Activated CD8-positive, alpha-beta memory T cell treated with anti-CD3 and anti-CD28 coated beads for 4 hours (primary cell): ENCODE measurements around the gene LILRB5.
A peak's percentile ranks its signal among the peaks of the same experiment; 100 is the strongest.
"Not testable (repeated sequence)": the region's sequence is repeated elsewhere in the genome, so short reads cannot be mapped to it uniquely, and the experiment has no call there.

Source experiments
- DNase-seq, 2 donors: peaks; one replicate each; pipeline ENCODE4 v3.0.0-alpha.2; 2020; ENCODE audit warnings: low read depth in 2 of 2

Gene LILRB5

DNA sequence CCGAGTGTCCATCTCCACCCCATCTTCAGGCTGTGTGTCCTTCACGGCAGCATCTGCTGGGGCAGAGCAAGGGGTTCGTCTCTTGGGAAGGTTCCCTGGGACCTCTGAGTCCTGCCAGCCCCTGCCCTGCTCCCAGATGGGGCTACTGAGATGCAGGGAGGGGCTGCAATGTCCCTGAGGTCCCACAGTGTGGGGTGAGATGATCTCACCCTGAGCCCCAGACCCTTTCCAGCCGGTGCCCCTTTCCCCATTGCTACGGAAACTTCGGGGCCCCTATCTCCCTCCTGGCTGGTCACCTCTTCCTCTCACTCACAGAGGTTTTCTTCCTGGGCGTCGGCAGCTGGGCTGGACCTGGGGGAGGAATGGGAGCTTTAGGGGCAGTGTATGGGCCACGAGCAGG is 18.9 kb upstream of the LILRB5 start:
- no peak for DNase-seq

DNA sequence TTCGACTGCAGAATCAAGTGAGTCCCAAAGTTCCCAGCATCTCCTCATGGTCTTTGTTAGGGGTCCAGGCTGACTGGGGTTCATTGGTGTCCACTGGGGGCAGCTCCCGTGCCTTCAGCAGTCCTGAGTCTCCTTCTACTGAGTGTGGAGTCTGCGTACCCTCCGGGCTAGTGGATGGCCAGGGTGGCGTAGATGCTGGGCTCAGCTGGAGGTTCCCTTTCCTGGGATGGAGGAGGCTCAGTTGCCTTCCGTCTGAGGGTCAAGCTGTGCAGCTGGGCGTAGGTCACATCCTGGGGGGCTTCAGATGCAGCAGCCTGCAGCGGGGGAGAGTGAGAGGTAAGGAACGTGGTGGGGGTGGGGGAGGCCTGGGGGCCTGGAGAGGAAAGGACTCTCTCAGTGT is 17.4 kb upstream of the LILRB5 start:
- DNase-seq: not testable (repeated sequence)

DNA sequence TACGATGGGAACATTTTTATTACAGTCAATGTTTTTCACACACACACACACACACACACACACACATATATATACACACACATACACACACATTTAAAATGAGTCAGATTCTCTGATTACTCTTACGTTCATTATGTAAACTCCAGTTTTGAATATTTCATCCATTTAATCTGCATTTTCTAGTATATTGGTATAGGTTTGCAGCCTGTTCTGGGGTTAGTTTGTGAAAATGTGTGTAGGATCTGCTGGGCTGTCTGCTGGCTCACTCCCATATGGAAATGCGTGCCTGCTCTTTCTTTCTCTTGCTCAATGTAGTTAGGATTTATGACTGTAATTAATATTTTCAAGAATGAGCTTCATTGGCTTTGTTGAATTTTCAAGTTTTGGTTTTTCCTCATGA is 16.7 kb upstream of the LILRB5 start:
- no peak for DNase-seq

DNA sequence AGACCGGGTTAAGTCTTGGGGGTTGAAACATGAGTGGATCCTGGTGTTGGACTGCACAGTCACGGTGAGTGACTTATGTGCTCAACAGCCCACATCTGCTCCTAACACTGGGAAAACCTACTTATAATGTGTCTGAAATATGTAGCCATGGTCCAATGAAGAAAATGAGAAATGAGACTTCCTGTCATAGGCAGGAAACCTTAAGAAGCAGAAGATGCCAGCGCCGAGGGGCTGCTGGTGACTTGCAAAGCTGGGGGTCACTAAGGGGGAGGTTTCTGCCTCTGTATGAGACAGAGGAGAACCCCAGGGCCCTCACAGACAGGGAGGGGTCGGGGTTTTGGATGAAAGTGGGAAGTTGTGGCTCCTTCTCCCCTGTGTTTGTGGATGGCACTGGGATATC is 15.1 kb upstream of the LILRB5 start:
- DNase-seq: not testable (repeated sequence)

DNA sequence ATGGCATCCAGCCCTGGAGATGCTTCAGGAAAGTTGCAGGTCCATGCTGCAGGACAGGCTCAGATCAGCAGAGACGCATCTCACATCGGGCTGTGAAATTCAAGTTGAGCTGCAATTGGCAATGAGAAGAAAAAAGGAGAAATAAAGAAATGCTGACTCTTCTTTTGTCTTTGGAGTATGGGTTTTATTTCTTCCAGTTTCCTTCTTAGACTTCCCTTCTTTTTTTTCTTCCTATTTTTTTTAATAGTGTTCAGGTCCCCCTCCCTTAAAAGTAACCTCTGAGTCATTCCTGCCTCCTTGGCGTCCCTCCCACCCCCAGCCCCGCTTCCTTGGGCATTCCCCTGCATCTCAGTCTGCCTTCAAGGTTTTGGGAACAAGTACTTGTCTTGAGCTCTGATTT is 14.5 kb upstream of the LILRB5 start:
- not testable (repeated sequence) for DNase-seq

DNA sequence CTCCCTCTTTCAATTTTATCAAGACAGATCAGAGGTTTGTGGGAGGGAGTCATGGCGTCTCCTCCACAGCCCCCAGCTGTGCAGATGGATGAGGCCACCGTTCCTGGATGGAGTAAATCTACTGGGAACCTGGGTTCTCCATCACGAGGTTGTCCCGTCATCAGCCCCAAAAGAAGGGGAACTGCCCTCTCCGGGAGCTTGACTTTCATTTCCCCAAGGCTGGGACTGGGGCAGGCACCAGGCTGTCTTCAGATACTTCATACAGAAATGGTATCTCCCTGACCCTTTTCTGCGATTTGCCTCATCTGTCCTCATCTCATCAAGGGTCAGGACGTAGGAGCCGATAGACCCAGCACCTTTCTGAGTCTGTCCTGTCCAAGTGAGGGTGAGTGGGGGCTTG is 14.0 kb upstream of the LILRB5 start:
- DNase-seq: no peak

DNA sequence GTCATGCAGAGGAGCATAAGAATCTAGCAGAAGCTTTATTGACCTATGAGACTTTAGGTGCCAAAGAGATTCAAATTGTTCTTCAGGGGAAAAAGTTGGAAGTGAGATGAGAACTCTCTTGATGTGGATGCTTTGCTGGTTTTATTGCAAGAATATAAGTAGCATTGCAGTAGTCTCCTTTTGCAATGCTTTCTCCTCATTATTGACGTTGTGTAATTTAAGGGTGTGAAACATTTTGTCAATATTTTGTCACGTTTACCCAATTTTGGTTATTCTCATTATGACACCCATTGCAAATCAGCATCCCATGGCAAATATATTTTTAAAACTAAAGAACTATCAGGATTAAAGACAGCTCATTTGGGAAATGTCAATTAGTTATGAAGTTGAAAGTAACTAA is 11.9 kb upstream of the LILRB5 start:
- no peak for DNase-seq

DNA sequence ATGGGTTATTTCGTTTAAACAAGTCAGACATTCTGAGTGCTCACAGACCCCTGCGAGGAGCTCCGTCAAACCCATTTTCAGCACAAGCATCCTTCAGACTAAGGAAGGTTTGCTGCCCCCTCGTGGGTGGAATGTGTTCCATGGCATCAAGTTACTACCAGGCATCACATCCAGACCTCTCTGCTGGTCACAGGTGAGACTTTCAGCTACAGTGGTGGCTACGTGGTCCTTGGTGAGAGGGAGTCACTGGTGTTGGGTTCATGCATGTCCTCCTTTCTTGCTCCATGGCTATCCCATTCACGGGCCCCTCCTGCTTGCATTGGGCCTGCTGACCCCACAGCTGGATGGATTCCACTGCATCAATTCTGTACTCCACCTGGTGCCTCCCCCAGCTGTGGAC is 9.1 kb upstream of the LILRB5 start:
- DNase-seq: peak; percentile 20 to 30

DNA sequence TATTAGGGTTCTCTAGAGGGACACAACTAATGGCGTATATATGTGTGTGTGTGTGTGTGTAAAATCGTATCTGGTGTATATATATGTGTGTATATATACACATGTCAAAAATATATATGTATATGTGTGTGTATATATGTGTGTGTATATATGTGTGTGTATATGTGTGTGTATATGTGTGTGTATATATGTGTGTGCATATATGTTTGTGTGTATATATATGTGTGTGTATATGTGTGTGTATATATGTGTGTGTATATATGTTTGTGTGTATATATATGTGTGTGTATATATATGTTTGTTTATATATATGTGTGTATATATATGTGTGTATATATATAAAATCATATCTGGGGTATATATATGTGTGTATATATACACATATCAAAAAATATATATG is 5.4 kb upstream of the LILRB5 start:
- DNase-seq: no peak

DNA sequence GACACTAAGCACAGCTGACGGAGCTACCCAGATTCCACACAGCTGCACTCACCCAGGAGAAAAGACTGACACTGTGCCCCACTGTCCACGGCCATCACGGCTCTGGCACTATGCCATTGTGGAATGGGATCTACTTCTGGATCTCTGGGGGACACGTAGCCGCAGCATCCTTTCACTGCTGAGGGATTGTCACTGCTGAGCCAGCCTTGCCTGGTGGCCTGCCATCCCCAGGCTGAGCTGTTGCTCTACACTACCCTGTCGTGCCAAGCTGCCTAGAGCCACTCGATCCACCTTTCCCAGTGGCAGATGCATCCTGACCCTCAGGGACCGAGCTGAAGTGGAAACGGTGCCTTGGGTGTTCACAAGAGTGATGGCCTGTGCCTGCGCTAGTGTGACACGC is 5.0 kb upstream of the LILRB5 start:
- no peak for DNase-seq

DNA sequence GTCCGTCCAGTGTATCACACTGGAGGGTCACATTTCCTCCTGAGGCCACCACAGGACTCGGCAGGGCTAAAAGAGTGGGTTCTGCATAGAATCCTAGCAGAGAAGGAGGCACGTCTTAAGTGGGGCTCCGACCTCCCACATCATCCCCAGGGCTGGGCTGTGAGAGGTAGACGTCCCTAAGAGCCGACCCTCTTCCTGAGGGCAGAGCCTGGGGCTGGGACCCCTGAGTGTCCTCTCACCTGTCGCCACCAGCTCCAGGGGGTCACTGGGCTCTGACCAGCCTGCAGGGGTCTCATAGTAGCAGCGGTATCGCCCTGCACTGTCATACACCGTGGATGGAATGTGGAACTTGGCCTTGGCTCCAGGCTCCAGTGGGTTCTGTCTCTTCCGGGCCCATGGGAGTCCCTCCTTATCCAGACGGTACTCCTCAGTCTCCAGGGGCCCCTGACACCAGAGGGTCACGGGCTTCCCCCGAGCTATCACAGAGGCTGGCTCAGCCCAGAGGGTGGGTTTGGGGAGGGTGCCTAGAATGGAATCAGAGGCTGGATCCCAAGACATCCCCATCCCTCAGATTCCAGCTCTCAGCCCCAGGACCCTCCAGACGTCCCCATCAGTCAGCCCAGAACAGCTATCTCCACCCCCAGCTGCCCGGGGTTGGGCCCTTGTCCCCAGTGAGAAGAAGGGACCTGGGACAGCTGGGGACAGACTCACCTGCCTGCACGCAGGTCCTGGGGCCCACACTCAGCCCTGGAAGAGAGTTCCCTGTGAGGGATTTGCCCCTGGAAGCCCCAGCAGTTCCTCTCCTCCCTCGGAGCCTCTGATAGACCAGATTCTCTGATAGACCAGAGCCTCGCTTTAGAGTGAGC is 590 bp downstream of the LILRB5 start:
- DNase-seq: no peak

DNA sequence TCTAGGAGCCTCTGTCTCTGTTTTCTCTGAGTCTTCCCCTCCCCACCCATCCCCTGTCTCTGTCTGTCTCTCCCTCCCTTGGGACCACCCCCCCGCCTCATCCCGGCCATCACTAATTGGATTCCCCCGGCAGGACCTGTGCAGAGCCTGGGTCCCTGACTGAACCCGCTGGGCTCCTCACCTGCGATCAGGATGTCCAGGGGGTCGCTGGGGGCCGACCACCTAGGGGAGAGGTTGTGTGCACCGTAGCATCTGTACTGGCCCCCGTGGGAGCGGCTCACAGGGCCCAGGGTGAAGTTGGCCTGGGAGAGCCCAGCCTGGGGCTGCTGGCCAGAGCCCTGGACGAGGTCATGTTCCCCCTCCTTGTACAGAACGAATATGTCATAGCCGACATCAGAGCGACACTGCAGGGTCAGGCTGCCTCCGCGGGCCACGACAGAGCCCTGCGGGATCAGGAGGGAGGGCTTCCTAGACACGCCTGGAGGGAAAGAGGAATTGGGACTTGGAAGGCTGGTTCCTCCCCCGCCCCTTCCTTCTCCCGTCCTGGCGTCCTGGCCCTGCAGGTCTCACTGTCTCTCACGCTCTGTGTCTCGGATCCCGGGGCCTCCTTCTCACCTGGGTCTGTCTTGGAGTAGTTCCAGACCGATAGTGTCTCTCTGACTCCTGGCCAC is 1.8 kb downstream of the LILRB5 start:
- DNase-seq: no peak

DNA sequence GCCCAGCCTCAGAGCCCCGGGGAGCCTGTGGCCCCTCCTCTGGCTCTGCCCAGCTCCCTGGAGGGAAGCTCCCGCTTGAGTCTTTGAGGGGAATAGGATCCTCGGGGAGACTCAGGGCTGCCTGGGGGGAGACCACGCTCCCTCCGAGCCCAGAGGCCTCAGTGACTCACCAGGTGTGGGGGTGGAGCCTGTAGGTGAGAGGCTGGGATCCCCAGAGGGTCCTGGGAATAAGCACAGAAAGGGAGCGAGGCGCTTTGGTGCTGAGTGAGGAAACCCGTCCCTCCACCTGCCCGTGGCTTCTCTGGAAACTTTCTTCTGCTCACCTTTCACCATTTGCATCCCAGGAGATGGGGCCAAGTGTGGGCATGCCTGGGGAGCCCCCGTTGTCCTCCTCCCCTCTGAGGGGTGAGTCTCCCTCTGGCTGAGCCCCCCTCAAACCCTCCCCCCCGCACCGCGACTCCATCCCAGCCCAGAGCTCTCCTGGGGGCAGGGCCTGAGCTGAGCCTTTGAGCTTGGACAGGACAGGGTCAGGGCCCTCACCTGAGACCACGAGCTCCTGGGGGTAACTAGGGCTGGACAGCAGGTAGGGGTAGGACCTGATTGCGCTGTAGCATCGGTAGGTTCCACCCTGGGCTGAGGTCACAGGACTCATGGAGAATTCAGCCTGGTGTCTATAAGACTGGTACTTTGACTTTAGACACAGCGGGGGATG is 2.7 kb downstream of the LILRB5 start:
- DNase-seq: no peak

DNA sequence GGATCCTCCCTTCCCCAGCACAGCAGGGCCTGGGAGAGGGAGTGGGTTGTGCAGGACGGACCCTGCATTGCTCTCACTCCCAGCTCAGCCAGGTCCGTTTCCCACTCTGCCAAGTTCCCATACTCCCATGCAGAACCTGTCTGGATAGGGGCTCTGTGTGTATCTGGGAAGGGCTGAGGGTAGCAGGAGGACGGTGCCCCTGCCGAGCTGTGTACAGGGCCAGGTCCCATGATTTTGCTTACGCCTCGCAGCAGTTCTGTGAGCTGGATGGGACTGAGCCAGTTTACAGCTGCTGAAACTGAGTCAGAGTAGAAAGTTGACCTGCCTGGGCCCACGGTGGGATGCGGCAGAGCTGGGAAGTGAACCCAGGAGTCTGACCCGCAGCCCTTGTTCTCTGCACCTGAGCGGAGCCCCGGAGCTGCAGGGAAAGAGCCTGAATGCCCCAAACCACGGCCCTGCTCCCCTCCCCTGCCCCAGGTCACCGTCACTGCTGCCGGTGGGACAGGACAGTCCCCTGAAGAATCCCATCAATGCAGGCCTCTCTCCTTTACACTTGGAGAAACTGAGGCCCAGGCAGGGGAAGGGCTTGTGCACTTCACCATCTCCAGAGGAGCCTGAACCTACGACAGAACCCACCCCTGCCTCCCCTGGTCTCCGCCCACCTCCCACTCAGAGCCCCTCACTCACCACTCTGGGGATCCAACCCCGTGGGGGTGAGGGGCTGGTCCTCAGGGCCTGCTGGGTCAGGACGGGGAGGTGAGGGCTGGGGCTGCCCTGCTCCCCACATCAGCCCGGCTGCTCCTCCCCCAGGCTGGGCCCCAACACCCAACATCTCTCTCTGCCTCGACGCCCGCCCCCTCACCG is 3.5 kb downstream of the LILRB5 start:
- DNase-seq: no peak

DNA sequence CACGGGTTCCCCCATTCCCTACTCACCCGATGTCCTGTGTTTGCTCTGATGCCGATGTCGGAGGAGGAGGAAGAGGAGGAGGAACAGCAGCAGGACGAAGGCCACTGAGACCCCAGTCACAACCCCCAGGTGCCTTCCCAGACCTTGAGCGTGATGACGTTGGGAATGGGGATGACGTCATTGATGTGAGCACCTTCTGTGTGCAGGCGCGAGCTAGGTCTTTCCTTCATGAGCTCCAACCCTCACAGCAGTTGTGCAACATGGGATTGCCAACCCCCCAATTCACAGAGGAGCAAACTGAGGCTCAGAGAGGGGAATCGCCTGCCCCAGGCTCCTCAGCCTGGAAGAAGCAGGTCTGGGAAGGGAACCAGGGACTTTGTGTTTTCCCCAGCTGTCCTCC is 4.2 kb downstream of the LILRB5 start:
- no peak for DNase-seq

DNA sequence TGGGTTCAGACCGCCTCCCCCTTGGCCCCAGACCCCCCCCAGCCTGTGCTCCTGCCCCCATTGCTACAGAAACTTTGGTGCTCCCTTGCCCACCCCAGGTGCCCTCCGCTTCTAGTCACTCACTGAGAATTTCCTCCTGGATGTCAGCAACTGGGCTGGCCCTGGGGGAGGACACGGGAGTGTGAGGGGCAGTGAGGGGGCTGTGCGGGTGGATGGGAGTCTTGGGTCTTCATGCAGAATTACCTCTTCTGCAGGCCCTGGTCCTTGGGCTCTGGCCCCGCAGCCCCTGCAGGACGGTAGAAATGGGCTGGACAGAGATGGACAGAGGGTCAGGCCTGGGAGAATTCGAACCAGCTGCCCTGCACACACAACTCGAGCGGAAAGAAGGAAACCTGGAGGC is 4.8 kb downstream of the LILRB5 start:
- DNase-seq: no peak

DNA sequence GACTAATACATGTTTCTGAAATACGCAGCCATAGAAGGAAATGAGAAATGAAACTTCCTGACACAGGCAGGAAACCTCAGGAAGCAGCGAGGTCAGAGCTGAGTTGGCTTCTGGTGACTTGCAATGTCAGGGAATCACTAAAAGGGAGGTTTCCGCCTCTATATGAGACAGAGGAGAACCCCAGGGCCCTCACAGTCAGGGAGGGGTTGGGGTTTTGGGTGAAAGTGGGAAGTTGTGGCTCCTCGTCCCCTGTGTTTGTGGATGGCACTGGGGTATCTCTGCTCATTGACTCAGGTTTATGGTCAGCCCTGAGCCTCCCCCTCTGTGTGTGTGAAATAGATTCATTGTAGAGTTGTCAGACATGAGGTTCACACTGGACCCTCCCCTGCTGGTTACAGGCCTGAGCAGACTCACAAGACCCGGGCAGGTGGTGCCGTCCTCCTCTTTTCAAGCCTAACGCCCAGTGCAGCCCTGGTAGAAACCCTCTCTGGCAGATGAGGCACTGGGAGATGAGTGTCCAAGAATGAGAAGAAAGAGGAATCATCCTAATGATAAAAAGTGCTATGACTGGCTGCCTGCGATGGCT is 9.0 kb downstream of the LILRB5 start:
- no peak for DNase-seq

DNA sequence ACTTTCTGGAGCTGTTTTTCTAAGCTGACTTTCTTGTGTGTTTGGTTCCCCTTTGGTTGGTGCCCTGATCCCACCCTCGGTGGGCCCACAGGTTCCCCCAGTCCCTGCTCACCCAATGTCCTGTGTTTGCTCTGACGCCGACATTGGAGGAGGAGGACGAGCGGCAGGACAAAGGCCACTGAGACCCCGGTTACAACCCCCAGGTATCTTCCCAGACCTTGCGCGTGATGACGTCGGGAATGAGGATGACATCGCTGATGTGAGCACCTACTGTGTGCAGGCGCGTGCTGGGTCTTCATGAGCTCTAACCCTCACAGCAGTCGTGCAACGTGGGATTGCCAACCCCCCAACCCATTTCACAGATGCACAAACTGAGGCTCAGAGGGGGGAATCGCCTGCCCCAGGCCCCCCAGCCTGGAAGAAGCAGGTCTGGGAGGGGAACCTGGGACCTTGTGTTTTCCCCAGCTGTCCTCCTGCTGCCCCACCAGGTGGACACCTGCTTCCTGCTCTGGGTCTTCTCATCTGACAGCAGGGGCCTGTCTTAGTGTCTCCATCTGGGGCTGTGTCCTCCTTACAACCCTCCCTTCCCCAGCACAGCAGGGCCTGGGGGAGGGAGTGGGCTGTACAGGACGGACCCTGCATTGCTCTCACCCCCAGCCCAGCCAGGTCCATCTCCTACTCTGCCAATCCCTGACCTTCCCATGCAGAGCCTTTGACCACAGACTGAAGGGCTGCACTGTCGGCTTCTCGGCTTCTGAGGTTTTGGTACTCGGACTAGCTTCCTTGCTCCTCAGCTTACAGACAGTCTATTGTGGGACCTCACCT is 9.8 kb downstream of the LILRB5 start:
- no peak for DNase-seq

DNA sequence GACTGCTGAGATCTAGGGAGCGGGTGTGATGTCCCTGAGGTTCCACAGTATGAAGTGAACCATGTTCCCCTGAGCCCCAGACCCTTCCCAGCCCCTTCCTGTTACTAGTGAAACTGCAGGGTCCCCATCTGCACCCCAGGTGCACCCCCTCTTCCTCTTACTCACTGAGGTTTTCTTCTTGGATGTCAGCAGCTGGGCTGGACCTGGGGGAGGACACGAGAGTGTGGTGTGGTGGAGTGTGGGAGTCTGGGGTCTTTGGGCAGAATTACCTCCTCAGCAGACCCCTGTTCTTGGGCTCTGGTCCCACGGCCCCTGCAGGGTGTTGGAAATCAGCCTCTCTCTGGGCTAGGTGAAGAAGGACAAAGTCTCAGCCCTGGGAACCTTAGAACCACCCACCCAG is 11.1 kb downstream of the LILRB5 start:
- no peak for DNase-seq

DNA sequence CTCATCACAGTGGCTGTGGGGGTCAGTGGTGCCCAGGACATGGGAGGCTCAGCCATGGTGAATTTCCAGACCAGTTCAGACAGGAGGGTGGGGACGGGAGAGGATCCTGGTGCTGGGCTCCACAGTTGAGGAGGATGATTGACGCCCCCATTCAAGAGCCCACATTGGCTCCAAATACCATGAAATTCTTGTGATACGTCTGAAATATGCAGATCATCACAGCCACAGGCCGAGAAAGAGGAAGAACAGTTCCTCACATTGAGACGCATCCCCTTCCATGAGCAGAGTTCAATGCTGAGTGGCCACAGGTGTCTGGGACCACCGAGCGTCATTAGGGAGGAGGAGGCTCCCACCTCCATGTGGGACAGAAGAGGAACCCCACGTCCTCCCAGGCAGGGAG is 13.3 kb downstream of the LILRB5 start:
- not testable (repeated sequence) for DNase-seq

DNA sequence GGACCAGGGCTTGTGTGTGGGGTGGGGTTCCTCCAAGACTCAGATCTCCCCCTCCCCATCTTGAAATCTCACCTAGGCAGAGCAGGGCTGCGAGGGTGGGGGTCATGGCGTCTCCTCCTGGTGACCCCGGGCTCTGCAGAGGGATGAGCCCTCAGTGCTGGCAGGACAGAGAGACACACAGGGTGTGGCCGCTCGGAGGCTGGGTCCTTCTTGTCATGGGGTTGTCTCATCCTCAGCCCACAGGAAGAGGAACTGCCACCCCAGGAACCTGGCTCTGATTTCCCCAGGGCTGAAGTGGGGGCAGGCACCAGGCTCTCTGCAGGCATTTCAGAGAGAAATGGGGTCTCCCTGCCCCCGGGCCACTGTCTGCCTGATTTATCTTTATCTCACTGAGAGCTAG is 14.4 kb downstream of the LILRB5 start, which contains the start of gene LILRA6:
Gene LILRA6 (minus strand): TSS at position 145 of the 400 bp plus-strand sequence.
- not testable (repeated sequence) for DNase-seq
